Measurements from ENCODE around the gene ASIC2. TPM values are rescaled to one million over a fixed set of nuclear protein-coding genes. Genes with fewer than 3 reads are reported as not detected.

Gene ASIC2
- total and polyA plus RNA-seq, 9 of the 15 experiments (the other 6 are each of a cell fraction or from before 2014, with no cell fraction given) = not detected

- in situ Hi-C loops (cut with MboI) (no loop called here), intact Hi-C loops (cut with micrococcal nuclease) (no loop called here)
- H3K9ac ChIP-seq (ENCODE audit: insufficient read depth in 1 of 2, low read depth in 2 of 2, low read length in 2 of 2) = no peak overlapping the region
- no peaks in the 10 kb centered on the region for H3K36me3 ChIP-seq (ENCODE audit: control insufficient read depth, insufficient read depth, low read length)
- H3K4me3 ChIP-seq = no peak overlapping the region
- H3K27me3 ChIP-seq (ENCODE audit: control insufficient read depth in 2 of 2, insufficient read depth in 2 of 2, low read length in 2 of 2) = peaks cover 16 to 34% of the 10 kb centered on the region in 2 experiments; a peak in 4 of 5 replicates
- TF ChIP-seq ZNF239 (CRISPR knock-in tag; IDR thresholded peaks at IDR 0.05) = no peak
- no peak for TF ChIP-seq ZBED1 (IDR thresholded peaks at IDR 0.05)
- no peak for TF ChIP-seq TCF3 (CRISPR knock-in tag; IDR thresholded peaks at IDR 0.05)
- TF ChIP-seq FUS (optimal IDR thresholded peaks at IDR 0.05; ENCODE audit: low read depth, low read length) = no peak
- no peak for TF ChIP-seq RCOR1 (IDR thresholded peaks at IDR 0.05; ENCODE audit: borderline replicate concordance in 1 of 2, low read depth in 2 of 2, low read length in 2 of 2)
- no peak for TF ChIP-seq MECOM (CRISPR knock-in tag; IDR thresholded peaks at IDR 0.05)
- TF ChIP-seq RBM39 (optimal IDR thresholded peaks at IDR 0.05; ENCODE audit: low read depth, low read length) = no peak
- CTCF ChIA-PET (ENCODE audit: low intra/inter-chr PET ratio) = no interaction called here
- H4K20me1 ChIP-seq (replicated peaks; ENCODE audit: control insufficient read depth, insufficient read depth, low read length) = no peaks in the 10 kb centered on the region
- H3K4me1 ChIP-seq (replicated peaks in 1 of 2; ENCODE audit: control insufficient read depth in 2 of 2, insufficient read depth in 2 of 2, low read length in 2 of 2) = no peaks in the 10 kb centered on the region
- BruUV-seq (replicated peaks) = no TSS peak
- POLR2A ChIA-PET = interaction anchor here (1.0 kb wide), 1 partner anchor 24 kb away, joined by 4 read pairs; no protein-coding TSS in a partner anchor
- ATAC-seq (no peak), DNase-seq (ENCODE audit: extremely low read depth in 1 of 4, low spot score in 3 of 4) (no peak), FAIRE-seq (no peak)
- H3K27ac ChIP-seq (ENCODE audit: extremely low read depth, low read depth, low read length) = no peak overlapping the region
- H3K9me1 ChIP-seq (ENCODE audit: control insufficient read depth, insufficient read depth, low read length) = no peaks in the 10 kb centered on the region
- H3K79me2 ChIP-seq (ENCODE audit: control insufficient read depth, insufficient read depth, low read length) = no peaks in the 10 kb centered on the region
- H3K9me3 ChIP-seq (replicated peaks; ENCODE audit: control insufficient read depth, insufficient read depth, low read depth, low read length) = no peaks in the 10 kb centered on the region
- 0% methylated on average over 2 of the region's 2 CpGs for WGBS (ENCODE audit: insufficient coverage, low coverage, missing lambda C conversion rate)
- no peak overlapping the region for H2AFZ ChIP-seq (ENCODE audit: low read depth, low read length)
- no peak overlapping the region for H3K4me2 ChIP-seq (ENCODE audit: insufficient read depth, low read length)
Observed at GRCh38 chr17:33057564-33057963, 235.5 kb downstream of the ASIC2 start.
